Bronchus fibroblast of lung (primary cell): Measurements from ENCODE around the gene MRGPRX1. TPM values are rescaled to one million over a fixed set of nuclear protein-coding genes. Genes with fewer than 3 reads are reported as not detected.

Experiments
- total RNA-seq: library from RNA; depleted of rRNA; stranded (reverse); fragments of >200 nt; gene quantifications from 2 replicates; pipeline ENCODE4 v1.2.3, GENCODE V29; 2015

Gene MRGPRX1
- total RNA-seq = not detected in 2 replicates

DNA sequence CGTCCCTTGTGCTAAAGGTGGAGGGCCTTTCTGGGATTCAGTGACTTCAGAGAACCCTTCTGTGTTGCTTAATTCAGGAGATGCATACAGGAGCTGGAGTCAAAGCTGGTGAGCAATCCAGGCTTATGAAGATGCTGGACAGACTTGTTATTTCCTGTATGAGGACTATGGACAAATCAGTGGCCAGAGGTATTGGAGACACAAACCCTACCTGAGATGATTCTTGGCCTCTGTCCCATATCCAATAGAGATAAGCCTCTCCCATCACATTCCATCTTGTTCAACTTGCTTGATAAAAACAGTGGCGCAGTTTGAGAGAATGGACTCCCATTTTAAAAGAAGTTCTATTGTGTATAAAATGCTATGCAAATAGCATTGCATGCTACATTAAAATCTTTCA is at the start of gene MRGPRX1:
MRGPRX1 (minus strand) TSS at position 101 of the 400 bp plus-strand sequence. CDS start 4,630 bp downstream, outside the sequence.

Other genes starting within 250 kb of the MRGPRX1 start
- gene TMEM86A, start 240.6 kb downstream of the MRGPRX1 start, total RNA-seq = 0.45 and 0.50 TPM in 2 replicates
- gene IGSF22, start 213.2 kb downstream of the MRGPRX1 start, total RNA-seq = under 0.01 TPM in 1 of 2 replicates, not detected in the other
- gene PTPN5, start 147.6 kb downstream of the MRGPRX1 start, total RNA-seq = not detected in 2 replicates
- gene MRGPRX2, start 121.3 kb upstream of the MRGPRX1 start, total RNA-seq = not detected in 2 replicates
- 11.4 and 13.8 TPM in 2 replicates for gene ZDHHC13, start 177.8 kb upstream of the MRGPRX1 start, total RNA-seq